GM19468 (cell line): ENCODE data around the gene ART3.

Experiments
- ATAC-seq: cut with Tn5 transposase; IDR thresholded peaks from one replicate; pipeline ENCODE4 v1.9.1; 2021; ENCODE audit warnings: mild to moderate bottlenecking, moderate library complexity, moderate number of reproducible peaks; ENCODE audit not compliant: unreplicated experiment; ENCODE audit errors: extremely low read depth

Gene ART3

DNA sequence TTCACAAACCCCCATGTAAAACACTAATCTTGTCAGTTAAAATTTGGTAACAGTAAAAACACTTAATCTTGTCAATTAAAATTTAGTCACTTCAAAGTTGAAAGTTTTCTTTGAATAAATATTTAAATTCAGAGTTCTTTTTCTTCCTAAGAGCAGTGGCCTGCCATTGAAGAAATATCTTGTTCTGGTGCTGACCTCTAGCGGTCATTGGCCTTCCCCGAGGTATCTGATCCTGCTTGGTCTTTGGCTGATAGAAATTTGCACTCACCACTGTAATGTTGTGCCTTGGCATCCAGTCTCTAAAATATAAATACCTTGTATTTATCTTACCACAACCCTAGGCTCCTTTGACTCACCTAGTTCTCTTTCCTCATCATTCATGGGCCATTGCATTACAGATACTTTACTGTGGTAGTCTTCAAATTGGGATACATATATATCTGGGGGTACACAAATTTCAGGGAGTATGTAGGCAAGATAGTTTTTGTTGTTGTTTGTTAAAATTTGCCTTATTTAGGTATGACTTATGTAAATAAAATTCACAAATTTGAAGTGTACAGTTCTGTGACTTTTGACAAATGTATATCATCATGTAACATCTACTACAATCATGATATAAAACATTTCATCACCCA lies 6.7 kb upstream of the ART3 start:
- ATAC-seq = no peak

DNA sequence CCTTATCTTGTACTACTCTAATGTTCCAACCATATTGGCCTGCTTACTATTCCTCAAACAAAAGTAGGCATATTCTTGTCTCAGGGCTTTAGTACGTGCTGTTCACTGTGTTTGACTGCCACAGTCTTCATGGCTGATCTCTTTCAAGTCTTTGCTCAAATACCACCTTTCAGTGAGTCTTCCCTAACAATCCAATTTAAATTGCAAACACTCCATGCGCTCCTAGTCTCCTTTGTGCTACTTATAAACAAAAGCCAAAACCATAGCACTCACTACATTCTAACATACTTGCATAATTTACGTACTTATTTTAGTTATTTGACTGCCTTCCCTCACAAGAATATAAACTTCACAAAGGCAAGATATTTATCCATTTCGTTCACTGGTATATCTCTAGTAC lies 1.7 kb upstream of the ART3 start:
- no peak for ATAC-seq

GRCh38 chr4:76074993-76075600 lies 588 bp downstream of the ART3 start:
- ATAC-seq = no peak

GRCh38 chr4:76078033-76078613 lies 3.6 kb downstream of the ART3 start:
- no peak for ATAC-seq

- no peak for ATAC-seq
Measured at GRCh38 chr4:76083386-76083988, 9.0 kb downstream of the ART3 start.

DNA sequence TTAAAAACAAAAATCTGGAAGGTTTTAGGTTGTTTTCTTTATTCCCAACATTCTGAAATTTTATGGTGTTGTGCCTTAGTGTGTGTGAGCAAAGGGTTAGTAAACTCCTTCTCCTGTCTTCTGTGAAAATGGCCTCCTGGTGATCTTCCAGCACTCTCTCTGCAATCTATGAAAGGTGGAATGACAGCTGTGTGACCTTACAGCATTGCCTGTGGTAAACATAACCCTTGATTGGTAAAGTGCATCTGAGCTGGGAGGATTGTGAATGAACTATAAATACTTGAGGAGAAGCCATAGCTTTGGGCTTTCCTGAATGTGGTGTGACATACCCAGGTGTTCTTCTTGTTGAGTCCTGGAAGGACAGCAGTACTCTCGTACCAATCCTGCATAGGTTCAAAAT lies 10.0 kb downstream of the ART3 start:
- no peak for ATAC-seq

GRCh38 chr4:76087007-76087769 lies 12.7 kb downstream of the ART3 start:
- no peak for ATAC-seq

DNA sequence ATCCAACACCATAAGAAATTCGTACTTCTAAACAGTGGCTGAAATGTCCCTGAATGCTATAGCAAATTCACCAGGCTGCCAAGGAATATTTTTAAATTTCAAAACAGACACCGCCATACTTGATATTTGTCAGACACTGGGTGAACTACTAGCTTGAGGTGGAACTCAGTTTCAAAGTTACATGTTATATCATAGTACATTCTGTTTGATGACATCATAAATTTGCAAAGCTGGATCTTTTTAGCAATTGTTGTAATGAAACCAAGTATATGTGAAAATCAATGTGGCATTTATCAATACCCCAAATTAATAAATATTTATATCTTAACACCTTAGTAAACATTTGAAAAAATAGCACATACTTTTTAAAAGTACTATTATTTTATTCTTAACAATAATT lies 14.2 kb downstream of the ART3 start:
- ATAC-seq = no peak

DNA sequence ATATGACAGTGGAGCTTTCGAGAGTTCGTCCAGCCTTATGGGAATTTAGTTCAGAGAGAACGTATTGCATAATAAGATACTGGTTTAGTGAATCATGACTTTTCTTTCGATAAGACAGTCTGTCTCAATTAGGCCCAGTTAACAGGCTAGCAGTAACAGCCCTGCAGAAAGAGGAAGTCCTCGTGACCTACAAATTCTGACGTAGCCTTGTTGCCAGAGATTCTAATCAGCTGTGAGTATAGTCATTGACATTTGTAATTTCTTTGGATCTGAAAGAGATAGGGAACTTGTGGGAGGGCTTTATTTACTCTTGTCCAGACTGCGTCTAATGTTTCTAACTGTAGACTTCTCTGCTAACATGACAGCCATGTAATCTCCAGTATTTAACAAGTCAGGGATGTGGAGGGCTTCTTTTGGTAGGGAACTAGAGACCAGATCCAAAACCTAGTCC lies 15.8 kb downstream of the ART3 start:
- no peak for ATAC-seq

DNA sequence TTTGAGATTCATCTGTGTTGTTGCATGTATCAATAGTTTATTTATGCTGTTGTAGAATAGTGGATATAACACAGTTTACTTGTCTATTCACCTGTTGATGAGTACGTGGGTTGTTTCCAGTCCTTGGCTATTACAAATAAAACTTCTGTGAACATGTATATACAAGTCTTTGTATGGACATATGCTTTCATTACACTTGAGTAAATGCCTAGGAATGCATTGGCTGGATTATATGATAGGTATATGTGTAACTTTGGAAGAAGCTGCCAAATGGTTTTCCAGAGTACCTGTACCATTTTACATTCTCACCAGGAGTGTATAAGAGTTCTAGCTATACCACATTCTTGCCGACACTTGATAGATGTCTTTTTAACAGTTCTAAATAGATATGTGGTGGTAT lies 16.5 kb downstream of the ART3 start:
- no peak for ATAC-seq

GRCh38 chr4:76095568-76095967 lies 21.1 kb downstream of the ART3 start:
- ATAC-seq = no peak

GRCh38 chr4:76096076-76096475 lies 21.6 kb downstream of the ART3 start:
- no peak for ATAC-seq

DNA sequence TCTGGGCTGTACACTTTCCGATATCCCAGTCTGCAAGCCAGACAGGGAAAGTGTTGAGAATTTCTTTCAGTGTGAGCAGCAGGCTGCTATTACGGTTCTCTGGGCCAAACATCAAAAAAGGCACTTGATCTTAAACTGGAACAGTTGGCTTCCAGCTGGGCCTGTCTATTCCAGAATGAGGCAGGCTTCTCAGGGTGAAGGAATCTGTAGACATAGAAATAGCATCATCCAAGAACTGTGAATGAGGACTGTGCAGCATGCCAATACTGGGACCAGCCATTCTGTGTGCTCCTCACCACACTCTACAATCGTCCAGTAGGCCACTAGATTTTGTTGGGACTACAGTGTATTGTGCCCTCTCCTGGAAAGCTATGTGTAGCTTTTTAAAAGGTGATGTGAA lies 31.1 kb downstream of the ART3 start:
- ATAC-seq = no peak

GRCh38 chr4:76106442-76106841 lies 31.9 kb downstream of the ART3 start:
- no peak for ATAC-seq

DNA sequence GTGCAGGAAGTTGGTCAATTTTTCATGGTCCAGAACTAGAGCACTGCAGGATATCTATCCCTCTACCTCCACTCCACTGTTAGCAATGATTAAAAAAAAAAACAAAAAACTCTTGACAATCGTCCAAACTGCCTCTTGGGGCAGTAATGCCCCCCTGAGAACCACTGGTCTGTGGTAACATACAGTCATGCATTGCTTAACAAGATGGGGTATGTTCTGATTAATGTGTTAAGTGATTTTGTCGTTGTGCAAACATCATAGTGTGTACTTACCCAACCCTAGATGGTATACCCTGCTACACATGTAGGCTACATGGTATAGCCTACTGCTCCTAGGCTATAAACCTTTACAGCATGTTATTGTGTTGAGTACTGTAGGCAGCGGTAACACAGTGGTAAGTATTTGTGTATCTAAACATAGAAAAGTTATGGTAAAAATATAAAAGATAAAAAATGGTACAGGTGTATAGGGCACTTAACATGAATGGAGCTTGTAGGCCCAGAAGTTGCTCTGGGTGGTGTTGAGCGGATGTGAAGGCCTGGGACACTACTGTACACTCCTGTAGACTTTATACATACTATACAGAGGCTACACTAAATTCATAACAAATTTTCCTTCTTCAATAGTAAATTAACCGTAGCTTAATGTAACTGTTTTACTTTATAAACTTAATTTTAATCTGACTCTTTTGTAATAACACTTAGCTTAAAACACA lies 34.1 kb downstream of the ART3 start:
- no peak for ATAC-seq

DNA sequence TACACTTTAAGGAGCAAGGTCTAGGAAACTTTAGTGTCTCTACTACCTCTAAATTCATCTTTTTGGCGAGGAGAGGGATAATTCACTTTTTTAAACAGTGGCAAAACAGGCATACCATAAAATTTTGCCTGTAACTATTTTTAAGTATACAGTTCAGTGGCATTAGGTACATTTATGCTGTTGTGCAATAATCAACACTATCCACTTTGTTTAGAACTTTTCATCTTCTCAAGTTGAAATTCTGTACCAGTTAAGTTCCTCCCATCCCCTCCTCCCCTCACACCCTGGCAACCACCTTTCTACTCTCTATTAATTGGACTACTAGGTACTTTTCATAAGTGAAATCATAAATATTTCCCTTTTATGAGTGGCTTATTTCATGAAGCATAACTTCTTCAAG lies 42.3 kb downstream of the ART3 start:
- no peak for ATAC-seq

DNA sequence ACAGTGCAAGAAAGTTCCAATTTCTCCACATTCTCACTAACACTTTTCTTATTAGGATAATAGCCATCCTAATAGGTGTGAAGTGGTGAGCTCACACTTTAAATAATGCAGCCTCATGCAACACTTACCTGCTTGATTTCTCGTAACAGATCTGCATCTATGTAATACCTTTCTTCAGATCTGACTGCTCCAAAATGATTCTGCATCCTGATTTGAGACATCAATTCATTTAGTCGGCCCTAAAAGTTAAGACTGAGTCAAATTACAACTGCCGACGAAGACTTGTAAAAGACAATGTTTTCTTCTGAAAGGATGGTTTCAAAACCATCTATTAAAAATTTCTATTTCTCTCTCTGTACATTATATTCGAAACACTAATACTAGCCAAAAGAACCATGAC lies 43.0 kb downstream of the ART3 start:
- ATAC-seq = no peak

GRCh38 chr4:76120199-76120598 lies 45.7 kb downstream of the ART3 start:
- no peak for ATAC-seq

- no peak for ATAC-seq
Measured at GRCh38 chr4:76125816-76126215, 51.3 kb downstream of the ART3 start.

GRCh38 chr4:76127754-76128153 lies 53.2 kb downstream of the ART3 start:
- no peak for ATAC-seq
